SIG-M5 (cell line): ENCODE results near the gene FAM219B.
A peak's percentile ranks its signal among the peaks of the same experiment; 100 is the strongest.
"Not testable (repeated sequence)": the region's sequence is repeated elsewhere in the genome, so short reads cannot be mapped to it uniquely, and the experiment has no call there.

Experiments used
- DNase-seq: peaks from one replicate; lab custom pipeline; 2025; lab: John Stamatoyannopoulos, UW

FAM219B gene, protein sequence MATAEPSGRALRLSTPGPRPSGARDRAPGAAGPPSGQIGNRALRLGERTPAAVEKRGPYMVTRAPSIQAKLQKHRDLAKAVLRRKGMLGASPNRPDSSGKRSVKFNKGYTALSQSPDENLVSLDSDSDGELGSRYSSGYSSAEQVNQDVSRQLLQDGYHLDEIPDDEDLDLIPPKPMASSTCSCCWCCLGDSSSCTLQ

DNA sequence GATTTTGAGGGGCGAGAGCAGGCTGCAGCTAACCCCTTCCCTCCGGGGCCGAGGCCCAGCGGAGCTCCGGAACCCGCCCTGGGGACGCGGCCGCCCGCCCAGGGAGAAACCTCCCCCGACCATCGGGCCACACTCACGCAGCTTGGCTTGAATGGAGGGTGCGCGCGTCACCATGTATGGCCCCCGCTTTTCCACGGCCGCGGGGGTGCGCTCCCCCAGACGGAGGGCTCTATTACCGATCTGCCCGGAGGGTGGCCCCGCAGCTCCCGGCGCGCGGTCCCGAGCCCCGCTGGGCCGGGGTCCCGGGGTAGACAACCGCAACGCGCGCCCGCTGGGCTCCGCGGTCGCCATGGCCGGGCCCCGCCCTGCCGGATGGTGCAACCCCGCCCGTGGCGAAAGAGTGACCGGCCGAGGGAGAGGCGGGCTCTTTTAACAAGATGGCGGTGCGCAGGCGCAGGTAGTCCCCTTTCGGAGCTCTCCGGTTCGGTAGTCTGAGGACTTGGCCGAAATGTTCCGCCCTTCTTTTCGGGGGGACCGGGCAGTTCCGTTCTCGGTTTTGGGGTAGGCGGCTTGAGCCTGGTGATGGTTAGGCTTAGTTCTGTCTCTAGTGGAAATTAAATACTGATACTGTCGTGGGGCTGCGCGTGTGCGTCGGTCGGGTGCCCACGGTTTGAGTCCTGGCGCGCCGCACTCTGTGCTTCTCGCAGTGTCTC is at the start of gene FAM219B:
FAM219B (minus strand) TSS at position 402 of the 713 bp plus-strand sequence; CDS start at position 351, 51 bp downstream.
- DNase-seq: no peak

DNA sequence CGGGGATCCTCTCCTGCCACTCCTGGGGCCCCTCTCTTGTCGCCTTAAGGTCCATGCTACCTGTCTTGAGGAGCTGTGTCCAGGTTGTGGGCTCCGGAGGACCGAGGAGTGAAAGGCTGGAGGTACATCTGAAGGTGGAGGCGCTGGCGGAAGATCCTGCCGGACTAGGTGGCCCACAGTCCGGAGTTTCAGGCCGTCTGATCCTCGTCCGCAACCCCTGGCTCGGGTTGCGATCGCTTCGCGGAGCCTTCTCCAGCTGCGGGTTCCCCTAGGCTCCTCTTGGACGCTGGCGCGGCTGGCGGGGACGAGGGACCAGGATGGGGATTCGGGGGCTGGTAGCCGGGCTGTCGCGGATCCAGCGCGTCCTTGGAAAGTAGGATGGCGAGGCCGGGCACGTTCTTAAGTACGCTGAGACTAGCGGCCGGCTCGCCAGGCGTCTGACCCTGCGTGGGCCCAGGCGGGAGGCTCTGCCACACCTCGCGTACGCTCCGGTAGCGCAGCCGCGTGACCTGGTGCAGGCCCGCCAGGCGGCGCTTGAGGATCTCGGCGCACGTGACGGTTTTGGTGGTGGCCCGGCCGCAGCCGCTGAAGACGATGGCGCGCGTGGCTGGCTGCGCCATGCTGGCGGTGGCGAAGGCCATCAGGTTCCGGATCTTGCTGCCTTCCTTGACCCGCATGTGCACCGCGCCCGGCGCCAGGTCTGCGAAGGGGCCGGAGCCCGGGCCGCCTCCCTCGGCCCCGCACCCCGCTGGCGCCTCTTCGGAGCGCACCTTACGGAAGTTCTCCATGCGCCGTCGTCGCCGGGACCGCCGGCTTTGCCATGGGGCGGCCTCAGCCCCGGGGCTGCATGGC is 49.4 kb upstream of the FAM219B start:
- DNase-seq: no peak

DNA sequence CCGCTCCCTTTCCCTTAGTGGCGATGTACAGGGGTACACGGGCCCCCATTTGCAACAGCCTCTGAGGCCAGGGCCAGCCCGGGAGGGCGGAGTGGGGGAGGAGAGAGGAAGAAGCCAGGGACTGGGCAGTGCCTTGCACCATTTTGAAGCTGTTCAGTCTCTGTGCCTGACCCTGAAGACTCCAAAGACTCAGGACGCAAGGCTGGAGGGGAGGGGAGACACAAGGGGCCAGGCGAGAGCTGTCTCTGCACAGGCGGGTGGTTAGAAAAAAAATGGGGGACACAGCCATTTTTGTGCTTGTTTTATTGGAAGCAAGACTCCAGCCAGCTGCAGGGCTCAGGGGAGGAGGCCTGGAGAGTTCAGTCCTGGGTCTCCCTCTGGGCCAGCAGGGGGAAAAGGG is 48.4 kb upstream of the FAM219B start:
- DNase-seq: no peak

DNA sequence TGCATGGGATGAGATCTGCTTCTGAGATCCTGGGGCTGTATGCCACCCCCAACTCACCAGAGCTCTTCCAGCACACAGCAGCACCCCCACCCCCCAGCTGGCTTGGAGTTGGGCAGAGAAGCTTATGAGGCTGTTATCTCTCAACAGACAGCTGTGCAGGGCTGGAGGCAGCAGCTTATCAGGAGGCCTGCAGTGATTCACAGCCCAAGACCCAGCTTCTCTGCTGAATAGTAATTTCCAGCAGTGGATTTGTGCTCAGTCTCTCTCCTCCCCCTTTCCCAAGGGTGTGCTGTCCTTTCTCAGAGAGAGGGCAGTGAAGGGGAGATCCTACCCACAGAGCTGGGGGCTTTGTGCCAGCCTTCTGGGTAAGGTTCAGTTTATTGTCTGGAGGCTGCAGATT is 47.9 kb upstream of the FAM219B start:
- no peak for DNase-seq

DNA sequence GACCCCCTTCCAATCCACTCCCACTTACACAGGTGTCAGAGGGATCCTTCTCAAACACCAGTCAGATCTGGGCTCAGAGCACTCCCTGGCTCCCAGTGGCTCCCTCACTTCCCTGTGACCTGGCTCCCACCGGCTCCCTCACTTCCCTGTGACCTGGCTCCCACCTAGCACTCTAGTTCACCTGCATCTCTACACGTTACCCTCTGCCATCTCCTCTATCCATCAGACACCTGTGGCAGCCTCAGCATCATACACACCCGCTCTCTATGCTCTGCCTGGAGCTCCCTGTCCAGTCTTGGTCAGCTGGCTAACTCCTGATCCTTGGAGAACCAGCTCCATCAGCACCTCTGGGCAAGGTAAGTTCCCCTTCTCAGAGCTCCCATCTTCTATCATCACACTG is 44.4 kb upstream of the FAM219B start:
- no peak for DNase-seq

DNA sequence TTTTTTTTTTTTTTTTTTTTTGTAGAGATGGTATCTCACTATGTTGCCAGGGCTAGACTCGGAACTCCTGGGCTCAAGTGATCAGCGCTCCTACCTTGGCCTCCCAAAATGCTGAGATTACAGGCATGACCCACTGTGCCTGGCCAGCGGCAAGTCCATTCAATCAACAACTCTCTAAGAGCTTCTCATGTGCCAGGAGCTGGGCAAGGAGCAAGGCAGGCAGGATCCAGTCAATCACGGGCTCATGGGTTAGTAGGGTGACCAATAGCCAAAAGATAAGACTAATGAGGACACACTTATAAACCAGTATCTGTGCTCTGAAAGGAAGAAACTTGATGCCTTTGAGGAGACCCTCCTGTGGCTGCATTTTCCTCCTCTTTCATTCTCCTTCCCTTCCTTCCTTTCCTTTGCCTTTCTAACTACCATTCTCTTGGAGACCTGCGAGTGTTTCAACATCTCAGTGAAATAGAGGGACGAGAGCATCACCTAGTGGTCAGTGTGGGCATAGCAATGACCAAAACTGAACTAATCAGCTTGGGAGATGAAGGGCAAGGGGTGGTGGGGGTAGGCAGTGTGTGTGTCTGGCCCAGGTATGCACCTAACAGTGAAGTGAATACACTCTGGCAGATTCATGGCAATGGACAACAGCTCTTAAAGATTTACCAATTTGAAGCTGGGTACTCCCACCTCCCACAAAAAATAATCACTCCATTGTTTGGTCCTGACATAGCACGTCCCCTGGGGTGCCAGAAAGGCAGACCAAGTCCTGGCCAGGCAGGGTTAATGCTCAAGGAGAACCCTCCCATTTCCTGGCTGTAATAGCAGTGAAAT is 43.6 kb upstream of the FAM219B start:
- DNase-seq: no peak

DNA sequence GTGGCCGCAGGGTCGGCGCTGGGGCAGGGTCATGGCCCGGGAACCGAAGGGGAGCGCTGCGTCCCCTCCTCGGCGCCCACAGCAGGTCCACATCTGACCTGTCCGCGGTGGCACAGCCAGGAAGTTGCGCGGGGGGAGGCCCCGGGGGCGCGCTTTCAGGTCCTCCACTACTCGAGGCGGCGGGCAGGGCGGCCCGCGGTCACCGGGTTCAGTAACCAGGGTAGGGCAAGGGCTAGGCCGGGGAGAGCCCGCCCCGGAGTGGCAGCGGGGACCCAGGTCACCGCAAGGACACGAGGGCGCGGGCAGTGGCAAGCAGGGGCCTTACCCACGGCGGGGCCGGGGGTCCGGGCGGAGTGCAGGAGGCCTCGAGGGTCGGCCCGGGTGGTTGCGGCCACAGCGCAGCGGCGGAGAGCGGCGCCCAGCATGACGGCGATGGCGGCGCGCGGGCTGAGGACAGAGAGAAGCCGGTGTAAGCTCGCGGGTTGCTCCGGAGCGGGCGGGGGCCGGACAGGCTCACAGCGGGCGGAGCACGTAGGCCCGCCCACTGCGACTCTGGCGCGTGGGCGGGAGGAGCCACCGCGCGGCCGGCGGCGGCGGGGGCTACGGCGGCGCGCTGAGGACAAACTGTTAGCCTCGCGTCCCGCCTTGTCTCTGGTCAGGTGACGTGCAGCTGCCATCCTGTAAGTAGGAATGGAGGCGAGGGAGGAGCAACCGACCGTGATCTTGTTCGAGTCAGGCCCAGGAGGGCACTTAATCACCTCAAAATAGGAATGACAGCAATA is 31.1 kb upstream of the FAM219B start, which contains the start of gene COX5A:
COX5A (minus strand) TSS at position 484 of the 782 bp plus-strand sequence; CDS start at position 425, 59 bp downstream.
- peak; percentile 88 for DNase-seq

DNA sequence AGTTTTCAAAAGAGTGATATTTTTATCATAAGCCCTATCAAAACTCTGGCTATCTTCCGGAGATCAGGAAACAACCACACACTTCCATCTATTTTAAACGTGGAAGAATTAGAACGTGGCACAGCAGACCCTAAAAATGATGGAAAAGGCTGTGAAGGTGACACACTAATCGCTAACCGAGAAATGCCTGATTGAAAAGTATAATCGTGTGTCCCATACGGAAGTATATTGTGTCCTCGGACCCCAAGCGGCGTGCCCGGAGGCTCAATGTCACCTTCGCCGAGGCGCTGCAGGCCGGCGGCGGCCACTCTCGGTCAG is 30.6 kb upstream of the FAM219B start:
- no peak for DNase-seq

DNA sequence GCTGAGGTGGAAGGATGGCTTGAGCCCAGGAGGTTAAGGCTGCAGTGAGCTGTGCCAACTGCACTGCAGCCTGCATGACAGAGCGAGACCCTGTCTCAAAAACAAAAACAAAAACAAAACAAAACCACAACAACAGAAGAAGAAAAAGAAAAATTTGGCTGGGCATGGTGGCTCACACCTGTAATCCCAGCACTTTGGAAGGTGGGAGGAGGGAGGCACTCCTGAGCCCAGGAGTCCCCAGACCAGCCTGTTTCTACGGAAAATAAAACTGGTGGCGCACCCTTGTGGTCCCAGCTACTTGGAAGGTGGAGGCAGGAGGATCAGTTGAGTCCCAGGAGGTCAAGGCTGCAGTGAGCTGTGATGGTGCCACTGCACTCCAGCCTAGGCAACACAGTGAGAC is 28.5 kb upstream of the FAM219B start:
- DNase-seq: not testable (repeated sequence)

DNA sequence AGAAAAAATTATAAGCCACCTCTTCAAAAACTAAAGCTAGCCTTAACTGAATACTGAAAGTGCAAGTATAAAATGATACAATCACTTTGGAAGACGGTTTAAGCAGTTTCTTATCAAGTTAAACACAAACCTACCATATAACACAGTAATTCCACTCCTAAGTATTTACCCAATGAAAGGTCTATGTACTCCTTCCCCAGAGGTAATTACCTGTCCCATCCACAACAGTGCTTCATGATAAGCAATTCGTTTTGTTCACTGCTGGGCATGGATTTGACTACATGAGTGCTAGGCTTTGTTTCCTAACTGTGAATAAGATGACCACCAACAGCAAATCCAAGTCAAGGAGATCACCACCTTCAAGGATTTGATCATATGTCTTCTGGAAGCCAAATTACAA is 26.9 kb upstream of the FAM219B start:
- no peak for DNase-seq

DNA sequence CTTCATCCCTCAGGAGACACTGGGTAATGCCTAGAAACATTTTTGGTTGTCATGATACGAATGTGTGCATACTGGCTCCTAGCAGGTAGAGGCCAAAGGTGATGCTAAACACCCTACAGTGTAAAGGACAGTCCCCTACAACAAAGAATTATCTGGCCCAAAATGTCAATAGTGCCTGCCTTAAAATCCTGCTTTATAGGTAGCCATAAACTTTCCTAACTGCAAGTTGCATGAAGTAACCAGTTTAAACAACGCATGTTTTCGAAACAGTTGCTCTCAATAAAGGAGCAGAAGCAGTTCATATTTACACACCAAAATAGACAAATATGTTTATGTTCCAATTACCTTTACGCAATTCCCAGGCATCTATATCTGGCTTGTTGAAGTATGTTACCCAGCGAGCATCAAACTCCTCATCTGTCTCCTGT is 22.1 kb upstream of the FAM219B start:
- no peak for DNase-seq

DNA sequence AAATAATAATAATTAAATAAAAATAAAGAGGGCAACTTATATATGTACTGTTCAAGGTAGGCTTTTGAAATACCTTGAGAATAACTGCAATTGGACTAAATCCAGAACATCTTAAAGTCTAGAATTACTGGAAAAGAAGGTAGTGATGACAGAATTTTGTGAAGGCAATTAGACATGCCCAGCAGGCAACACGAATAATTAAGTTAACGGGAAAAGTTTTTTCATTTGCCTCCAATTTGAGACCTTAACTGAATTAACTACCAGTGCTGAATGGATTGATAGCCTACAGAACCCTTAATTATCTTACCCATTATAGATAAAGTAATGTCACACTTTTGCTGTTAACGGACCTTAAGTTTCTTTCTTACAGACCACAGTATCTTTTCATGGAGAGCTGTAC is 17.9 kb upstream of the FAM219B start:
- DNase-seq: no peak

DNA sequence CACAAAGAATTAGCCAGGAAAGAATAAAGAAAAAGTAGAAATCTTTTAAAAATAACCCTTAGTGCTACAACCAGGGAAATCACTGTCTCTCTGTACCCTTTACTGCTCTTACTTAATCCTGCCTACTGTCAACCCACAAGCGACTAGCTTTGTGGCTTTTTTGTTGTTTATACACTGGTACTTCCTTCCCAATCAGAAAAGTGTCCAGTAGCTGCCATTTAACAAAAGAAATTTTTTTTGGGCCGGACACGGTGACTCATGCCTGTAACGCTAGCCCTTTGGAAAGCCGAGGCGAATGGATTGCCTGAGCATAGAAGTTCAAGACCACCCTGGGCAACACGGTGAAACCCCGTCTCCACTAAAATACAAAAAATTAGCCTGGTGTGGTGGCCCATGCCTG is 13.8 kb upstream of the FAM219B start:
- no peak for DNase-seq

DNA sequence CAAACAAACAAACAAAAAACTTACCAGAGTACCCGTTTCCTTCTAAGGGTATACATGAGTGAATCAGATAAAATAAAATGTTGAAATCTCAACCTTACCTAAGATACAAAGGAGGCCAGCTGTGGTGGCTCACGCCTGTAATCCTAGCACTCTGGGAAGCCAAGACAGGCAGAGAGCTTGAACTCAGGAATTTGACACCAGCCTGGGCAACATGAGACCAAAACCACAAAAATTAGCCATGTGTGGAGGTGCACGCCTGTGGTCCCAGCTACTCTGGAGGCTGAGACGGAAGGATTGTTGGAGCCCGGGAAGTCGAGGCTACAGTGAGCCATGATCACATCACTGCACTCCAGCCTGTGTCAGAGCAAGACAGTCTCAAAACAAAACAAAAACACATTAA is 11.0 kb upstream of the FAM219B start:
- DNase-seq: no peak

DNA sequence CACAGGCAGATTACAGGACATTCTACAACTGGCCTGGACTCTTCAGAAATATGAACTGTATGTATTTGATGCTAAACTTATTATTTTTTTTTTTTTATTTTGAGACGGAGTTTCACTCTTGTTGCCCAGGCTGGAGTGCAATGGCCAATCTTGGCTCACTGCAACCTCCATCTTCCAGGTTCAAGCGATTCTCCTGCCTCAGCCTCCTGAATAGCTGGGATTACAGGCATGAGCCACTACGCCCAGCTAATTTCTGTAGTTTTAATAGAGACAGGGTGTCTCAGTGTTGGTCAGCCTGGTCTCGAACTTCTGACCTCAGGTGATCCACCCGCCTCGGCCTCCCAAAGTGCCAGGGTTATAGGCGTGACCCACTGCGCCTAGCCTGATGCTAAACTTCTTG is 7.1 kb upstream of the FAM219B start:
- not testable (repeated sequence) for DNase-seq

DNA sequence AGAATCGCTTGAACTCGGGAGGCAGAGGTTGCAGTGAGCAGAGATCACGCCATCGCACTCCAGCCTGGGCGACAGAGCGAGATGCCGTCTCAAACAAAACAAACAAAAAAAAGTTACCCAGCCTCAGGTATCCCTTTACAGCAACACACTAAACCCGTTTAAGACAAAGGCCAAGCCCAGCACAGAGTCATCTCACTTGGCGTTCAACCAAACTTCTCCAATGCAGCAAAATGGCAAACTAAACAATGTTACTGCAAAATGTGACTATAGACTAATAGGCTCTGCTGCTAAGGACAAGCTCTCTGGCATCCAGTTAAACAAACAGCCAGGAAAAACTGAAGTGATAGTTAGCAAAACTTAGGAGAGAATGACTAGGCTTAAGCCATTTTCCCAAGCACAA is 6.4 kb upstream of the FAM219B start:
- DNase-seq: no peak

DNA sequence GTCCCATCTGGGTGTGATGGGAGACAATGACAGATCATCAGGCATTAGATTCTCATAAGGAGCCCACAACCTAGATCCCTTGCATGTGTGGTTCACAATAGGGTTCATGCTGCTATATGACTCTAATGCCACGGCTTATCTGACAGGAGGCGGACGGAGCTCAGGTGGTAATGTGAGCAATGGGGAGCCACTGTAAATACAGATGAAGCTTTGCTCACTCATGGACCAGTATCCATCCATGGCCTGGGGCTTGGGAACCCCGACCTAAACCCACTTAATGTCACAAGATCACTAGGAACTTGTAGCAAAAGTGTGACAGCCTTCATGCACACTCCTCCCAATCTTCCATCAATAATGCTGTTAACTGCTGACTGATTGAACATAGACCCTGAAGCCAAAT is 2.0 kb upstream of the FAM219B start:
- no peak for DNase-seq

DNA sequence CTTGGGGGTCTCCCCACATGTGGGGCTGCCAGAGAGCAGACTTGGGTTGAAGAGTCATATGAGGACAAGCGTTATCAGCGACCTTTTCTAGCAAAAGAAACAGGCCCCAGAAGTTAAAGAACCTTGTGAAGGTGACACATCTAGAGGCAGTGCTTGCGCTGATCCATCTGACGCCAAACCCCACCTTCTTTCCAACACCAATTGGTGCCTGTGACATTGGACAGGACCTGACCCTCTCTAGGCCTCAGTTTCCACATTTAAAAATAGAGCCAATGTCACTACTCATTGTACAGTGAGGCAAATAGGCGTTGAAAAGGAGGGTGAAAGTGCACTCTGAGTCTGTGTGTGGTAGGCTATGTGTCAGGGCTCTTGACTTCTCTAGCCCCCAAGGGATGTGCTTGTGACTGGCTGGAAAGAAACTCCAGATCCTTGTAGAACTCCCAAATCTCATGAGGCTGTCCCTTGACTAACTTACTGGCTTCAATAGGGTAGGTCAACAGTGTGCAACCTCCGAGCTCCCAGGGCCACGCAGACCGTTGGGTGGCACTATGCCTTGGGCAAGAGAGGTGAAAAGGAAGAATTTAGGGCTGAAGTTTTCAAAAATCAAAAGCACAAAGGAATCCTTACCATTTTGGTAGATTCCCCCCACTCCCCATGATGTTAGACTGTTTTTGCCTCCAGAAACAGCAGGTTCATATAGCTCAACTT is 666 bp upstream of the FAM219B start:
- DNase-seq: no peak

DNA sequence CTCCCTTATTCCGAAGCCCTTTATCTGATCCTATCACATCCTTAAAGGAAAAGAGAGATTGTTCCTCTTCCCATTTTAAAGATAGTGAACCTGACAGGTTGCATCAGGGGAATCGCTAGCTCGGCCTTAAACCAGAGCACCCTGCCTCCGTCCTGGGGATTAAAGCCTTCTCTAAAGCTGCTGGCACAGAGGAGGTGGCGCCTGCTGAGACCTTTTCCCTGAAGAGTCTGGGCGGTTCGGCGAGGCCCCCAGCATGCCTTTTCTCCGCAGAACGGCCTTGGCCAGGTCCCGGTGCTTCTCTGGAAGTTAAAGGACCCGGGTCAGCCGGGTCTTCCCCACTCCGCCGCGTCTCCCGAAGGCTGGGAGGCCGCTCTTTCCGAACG is 593 bp downstream of the FAM219B start:
- DNase-seq: no peak

DNA sequence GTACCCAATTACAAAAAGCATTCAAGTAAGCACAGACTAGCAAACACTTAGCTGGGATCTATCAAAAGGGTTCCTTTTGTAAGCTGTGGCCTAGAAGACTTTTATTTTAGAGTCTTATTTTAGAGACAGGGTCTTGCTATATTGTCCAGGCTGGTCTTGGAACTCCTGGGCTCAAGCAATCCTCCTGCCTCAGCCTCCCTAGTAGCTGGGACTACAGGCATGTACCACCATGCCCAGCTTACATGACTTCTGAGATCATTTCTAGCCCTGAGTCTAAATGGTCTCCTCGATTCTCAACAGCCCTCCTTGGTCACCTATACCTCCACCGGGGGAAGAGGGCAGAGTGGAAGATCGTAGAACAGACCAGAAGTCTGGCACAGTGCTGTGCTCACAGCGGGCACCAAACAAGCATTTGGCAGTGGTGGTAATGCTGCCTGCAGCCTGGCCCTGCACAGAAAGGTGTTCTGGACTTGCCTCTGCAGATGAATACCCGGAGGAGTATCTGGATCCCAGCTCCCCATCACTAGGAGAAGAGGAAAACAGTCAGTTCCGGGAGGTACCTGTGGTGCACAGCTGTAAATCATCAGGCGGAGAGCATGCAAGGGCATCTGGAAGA is 2.4 kb downstream of the FAM219B start:
- DNase-seq: no peak
